Ascending aorta (tissue), 2 donors: ENCODE measurements around the gene RNASEH1. TPM values are rescaled to one million over a fixed set of nuclear protein-coding genes. Genes with fewer than 3 reads are reported as not detected.

Experiments
- DNase-seq, 2 donors: peaks; one replicate each; pipeline ENCODE4 v3.0.0-alpha.2; 2019; ENCODE audit warnings: low spot score in 2 of 2
- H3K27ac ChIP-seq, 2 donors: fragments of 200-600 bp; sonication (generic); one replicate each; pipeline ENCODE4 v1.5.1; 2016 to 2017; ENCODE audit warnings: mild to moderate bottlenecking in 1 of 2
- H3K27me3 ChIP-seq: fragments of 200-600 bp; sonication (generic); one replicate; pipeline ENCODE4 v1.5.1; 2017
- H3K36me3 ChIP-seq, 2 donors: fragments of 200-600 bp; sonication (generic); one replicate each; pipeline ENCODE4 v1.5.1; 2016
- H3K4me1 ChIP-seq, 2 donors: fragments of 200-600 bp; sonication (generic); one replicate each; pipeline ENCODE4 v1.5.1; 2016 to 2017; ENCODE audit warnings: mild to moderate bottlenecking in 1 of 2
- H3K4me3 ChIP-seq, 2 donors: fragments of 200-600 bp; sonication (generic); one replicate each; pipeline ENCODE4 v1.5.1; 2016 to 2017; ENCODE audit warnings: mild to moderate bottlenecking in 1 of 2
- H3K9me3 ChIP-seq, 2 donors: fragments of 200-600 bp; sonication (generic); one replicate each; pipeline ENCODE4 v1.5.1; 2016
- CTCF ChIP-seq, 3 experiments: fragments of 200-600 bp in 2 of 3; fragments of 450-650 bp in 1 of 3; sonication (generic) in 2 of 3; IDR thresholded peaks; one replicate each; pipeline ENCODE4 v1.5.1; 2016 to 2019; ENCODE audit warnings: antibody characterized with exemption in 3 of 3, mild to moderate bottlenecking in 1 of 3, moderate library complexity in 1 of 3
- intact Hi-C: fragments of 100-400 bp; cut with DNase I; formaldehyde crosslinking; loops from one replicate; pipeline ENCODE4 v1.15.1; 2023
- total RNA-seq: library from RNA; depleted of rRNA; stranded (reverse); fragments of >200 nt; gene quantifications from one replicate; pipeline ENCODE4 v1.1.0, GENCODE V29; 2016

The RNASEH1 gene
- total RNA-seq, 1 donor from 2014 or later: 9.3 TPM

GRCh38 chr2:3527886-3528785 lies 30.0 kb downstream of the RNASEH1 start:
- Histone ChIP-seq H3K27ac (no peak overlapping the region), H3K27me3 (no peaks in the 10 kb centered on the region), H3K4me1 (peaks cover 4 to 19% of the 10 kb centered on the region in 2 donors), H3K36me3 (peaks cover 0 to 7% of the 10 kb centered on the region in 2 donors), H3K9me3 (no peaks in the 10 kb centered on the region), H3K4me3 (no peak overlapping the region)
- TF ChIP-seq CTCF (IDR thresholded peaks at IDR 0.05): no peak
- no peak for DNase-seq
- intact Hi-C loops: no loop called here

- intact Hi-C loops: no loop called here
- TF ChIP-seq CTCF (IDR thresholded peaks at IDR 0.05): no peak
- Histone ChIP-seq H3K4me1 (peaks cover 4 to 31% of the 10 kb centered on the region in 2 donors), H3K4me3 (no peak overlapping the region), H3K27me3 (no peaks in the 10 kb centered on the region), H3K36me3 (peaks cover 0 to 2% of the 10 kb centered on the region in 2 donors), H3K27ac (no peak overlapping the region), H3K9me3 (no peaks in the 10 kb centered on the region)
- DNase-seq: no peak
Measured at GRCh38 chr2:3526871-3527270, 31.3 kb downstream of the RNASEH1 start.

- no peaks in the 10 kb centered on the region for H3K36me3 ChIP-seq
- H3K9me3 ChIP-seq: no peaks in the 10 kb centered on the region
- intact Hi-C loops: loop anchor here (1.0 to 2.0 kb wide), 2 partner anchors 13 to 145 kb away; partner anchors contain the start of gene TRAPPC12
- H3K27ac ChIP-seq: peak overlapping the region; percentile 79 to 82
- peak overlapping the region in 1 of 2 donors; percentile 36 for H3K4me3 ChIP-seq
- TF ChIP-seq CTCF (IDR thresholded peaks at IDR 0.05): no peak
- no peaks in the 10 kb centered on the region for H3K27me3 ChIP-seq
- DNase-seq: peak in 1 of 2 donors; percentile 38
- H3K4me1 ChIP-seq: peaks cover 7 to 31% of the 10 kb centered on the region in 2 donors
Measured at GRCh38 chr2:3523551-3524041, 34.5 kb downstream of the RNASEH1 start.

- Histone ChIP-seq H3K36me3 (no peaks in the 10 kb centered on the region), H3K27ac (peak overlapping the region; percentile 79 to 82), H3K4me1 (peaks cover 7 to 33% of the 10 kb centered on the region in 2 donors), H3K9me3 (no peaks in the 10 kb centered on the region), H3K27me3 (no peaks in the 10 kb centered on the region), H3K4me3 (peak overlapping the region in 1 of 2 donors; percentile 36)
- no peak for TF ChIP-seq CTCF (IDR thresholded peaks at IDR 0.05)
- peak in 1 of 2 donors; percentile 82 for DNase-seq
- intact Hi-C loops: loop anchor here (1.0 to 2.0 kb wide), 2 partner anchors 13 to 144 kb away; partner anchors contain the start of gene TRAPPC12
Measured at GRCh38 chr2:3522961-3523421, 35.1 kb downstream of the RNASEH1 start.

GRCh38 chr2:3520591-3520990 lies 37.5 kb downstream of the RNASEH1 start:
- H3K4me3 ChIP-seq: peak overlapping the region in 1 of 2 donors; percentile 84
- intact Hi-C loops: no loop called here
- H3K27me3 ChIP-seq: no peaks in the 10 kb centered on the region
- no peak overlapping the region for H3K27ac ChIP-seq
- DNase-seq: no peak
- H3K36me3 ChIP-seq: peaks cover 3 to 6% of the 10 kb centered on the region in 2 donors
- H3K9me3 ChIP-seq: no peaks in the 10 kb centered on the region
- peaks cover 7 to 34% of the 10 kb centered on the region in 2 donors for H3K4me1 ChIP-seq
- no peak for TF ChIP-seq CTCF (IDR thresholded peaks at IDR 0.05)
